DOHH2 (cell line): ENCODE data around the gene C1orf174.

Experiments
- H3F3A ChIP-seq: fragments of 200-600 bp; sonication (generic), shearing (Covaris generic); 2 replicates; pipeline ENCODE4 v1.6.0; 2016; ENCODE audit warnings: antibody characterized with exemption, mild to moderate bottlenecking; ENCODE audit not compliant: control insufficient read depth, insufficient read depth
- H3K27ac ChIP-seq: fragments of 200-600 bp; sonication (generic); 2 replicates; pipeline ENCODE4 v1.5.1; 2014; ENCODE audit warnings: low read depth, mild to moderate bottlenecking, low read length, moderate library complexity
- H3K27me3 ChIP-seq: fragments of 200-600 bp; sonication (generic); 2 replicates; pipeline ENCODE4 v1.6.1; 2014; ENCODE audit warnings: mild to moderate bottlenecking, low read length, mixed read lengths; ENCODE audit not compliant: control insufficient read depth
- H3K36me3 ChIP-seq: fragments of 200-600 bp; sonication (generic); 2 replicates; pipeline ENCODE4 v1.6.1; 2014; ENCODE audit warnings: mild to moderate bottlenecking, low read length, moderate library complexity, mixed read lengths; ENCODE audit not compliant: control insufficient read depth
- H3K4me1 ChIP-seq: fragments of 200-600 bp; sonication (generic); 2 replicates; pipeline ENCODE4 v1.6.1; 2014; ENCODE audit warnings: mild to moderate bottlenecking, low read length, mixed read lengths; ENCODE audit not compliant: control insufficient read depth
- H3K4me2 ChIP-seq: fragments of 200-600 bp; sonication (generic); 2 replicates; pipeline ENCODE4 v1.6.0; 2014; ENCODE audit warnings: mild to moderate bottlenecking, low read length, moderate library complexity
- H3K4me3 ChIP-seq: fragments of 200-600 bp; sonication (generic); 2 replicates; pipeline ENCODE4 v1.5.1; 2014; ENCODE audit warnings: mild to moderate bottlenecking, low read length, mixed read lengths
- H3K79me2 ChIP-seq: fragments of 200-600 bp; sonication (generic); 2 replicates; pipeline ENCODE4 v1.6.1; 2014; ENCODE audit warnings: mild to moderate bottlenecking, low read length, mixed read lengths; ENCODE audit not compliant: control insufficient read depth
- H3K9me2 ChIP-seq: fragments of 200-600 bp; sonication (generic); replicated peaks from 2 replicates; pipeline ENCODE4 v1.6.1; 2014; ENCODE audit warnings: mild to moderate bottlenecking, low read length, mixed read lengths; ENCODE audit not compliant: control insufficient read depth
- H3K9me3 ChIP-seq: fragments of 200-600 bp; sonication (generic); 2 replicates; pipeline ENCODE4 v1.6.1; 2014; ENCODE audit warnings: antibody characterized with exemption, low read length, mixed read lengths; ENCODE audit not compliant: control insufficient read depth, insufficient read depth
- H4K20me1 ChIP-seq: fragments of 200-600 bp; sonication (generic); 2 replicates; pipeline ENCODE4 v1.6.0; 2014; ENCODE audit warnings: low read depth, mild to moderate bottlenecking, antibody characterized with exemption, low read length, moderate library complexity; ENCODE audit not compliant: control insufficient read depth, insufficient read depth
- CTCF ChIP-seq: fragments of 200-600 bp; sonication (generic); IDR thresholded peaks from one replicate; pipeline ENCODE4 v1.5.1; 2014; ENCODE audit warnings: antibody characterized with exemption, mild to moderate bottlenecking, low read depth, low read length; ENCODE audit not compliant: poor library complexity, severe bottlenecking
- EZH2phosphoT487 ChIP-seq: fragments of 200-600 bp; sonication (generic); IDR thresholded peaks from 2 replicates; pipeline ENCODE4 v1.6.1; 2017; ENCODE audit warnings: borderline replicate concordance, mild to moderate bottlenecking, antibody characterized with exemption, low read length, moderate library complexity, mixed read lengths

Gene C1orf174

GRCh38 chr1:3940081-3940753, 40.1 kb upstream of the C1orf174 start:
- H3K27me3 ChIP-seq = no peaks in the 10 kb centered on the region
- no peaks in the 10 kb centered on the region for H3K4me1 ChIP-seq
- no peaks in the 10 kb centered on the region for H3K36me3 ChIP-seq
- H3K9me3 ChIP-seq = peaks cover 13% of the 10 kb centered on the region; the same call in 1 of the 2 replicates
- no peaks in the 10 kb centered on the region for H3F3A ChIP-seq
- no peak overlapping the region for H3K4me3 ChIP-seq
- no peaks in the 10 kb centered on the region for H4K20me1 ChIP-seq
- no peak overlapping the region for H3K27ac ChIP-seq
- no peak overlapping the region for H3K4me2 ChIP-seq
- H3K79me2 ChIP-seq = no peaks in the 10 kb centered on the region
- TF ChIP-seq EZH2phosphoT487 (no peak), CTCF (no peak)
- H3K9me2 ChIP-seq = no peaks in the 10 kb centered on the region

- Histone ChIP-seq H3K79me2 (no peaks in the 10 kb centered on the region), H3K9me2 (no peaks in the 10 kb centered on the region), H3K4me2 (no peak overlapping the region), H3K9me3 (peaks cover 13% of the 10 kb centered on the region; the same call in 1 of the 2 replicates), H3K27ac (no peak overlapping the region), H3F3A (no peaks in the 10 kb centered on the region), H3K4me1 (no peaks in the 10 kb centered on the region), H3K27me3 (no peaks in the 10 kb centered on the region), H3K36me3 (no peaks in the 10 kb centered on the region), H4K20me1 (no peaks in the 10 kb centered on the region), H3K4me3 (no peak overlapping the region)
- TF ChIP-seq EZH2phosphoT487 (no peak), CTCF (no peak)
These were observed 39.4 kb upstream of the C1orf174 start for GRCh38 chr1:3939242-3940080.

DNA sequence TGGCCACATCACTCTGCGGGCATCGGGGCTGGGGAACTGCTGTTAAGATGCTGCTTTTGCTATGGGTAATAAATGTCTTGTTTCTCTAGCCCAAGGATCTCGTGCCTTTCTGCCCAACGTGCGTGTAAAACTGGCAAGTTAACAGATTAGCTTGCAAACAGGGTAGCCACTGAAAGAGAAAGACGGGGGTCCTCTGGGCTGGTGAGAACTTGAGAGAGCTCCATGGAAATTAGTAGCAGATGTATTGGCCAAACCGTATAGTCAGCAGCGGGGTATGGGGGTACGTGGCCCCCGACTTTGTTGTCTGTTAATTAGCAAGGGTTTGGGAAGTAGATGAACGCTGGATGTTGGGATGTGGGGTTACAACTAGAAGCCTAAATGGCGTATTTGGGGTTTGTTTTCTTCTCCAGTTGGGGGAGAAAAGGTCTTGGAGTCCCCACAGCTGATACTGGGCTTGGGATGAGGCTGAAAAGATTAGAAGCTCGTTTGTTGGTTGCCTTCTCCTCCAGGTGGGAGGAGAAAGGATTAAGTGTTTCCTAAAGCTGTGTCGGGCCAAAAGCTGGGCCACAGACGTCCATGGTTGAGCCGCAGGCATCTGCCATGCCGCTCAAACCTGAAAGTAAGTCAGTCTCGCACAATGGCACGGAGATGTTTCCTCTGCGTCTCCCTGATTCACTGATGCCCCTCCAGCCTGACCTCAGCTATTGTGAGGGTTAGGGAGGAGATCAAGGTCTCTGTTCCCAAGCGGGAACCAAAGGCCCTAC, 32.3 kb upstream of the C1orf174 start:
- Histone ChIP-seq H3K36me3 (no peaks in the 10 kb centered on the region), H3K79me2 (no peaks in the 10 kb centered on the region), H3K4me3 (no peak overlapping the region), H3K4me2 (no peak overlapping the region), H3K27ac (no peak overlapping the region), H3K9me2 (no peaks in the 10 kb centered on the region), H4K20me1 (no peaks in the 10 kb centered on the region), H3K4me1 (no peaks in the 10 kb centered on the region), H3K9me3 (peaks cover 10% of the 10 kb centered on the region; the same call in 1 of the 2 replicates), H3F3A (peaks cover 11% of the 10 kb centered on the region), H3K27me3 (peaks cover 8% of the 10 kb centered on the region)
- no peak for TF ChIP-seq CTCF
- no peak for TF ChIP-seq EZH2phosphoT487
